A549 (cell line): ENCODE measurements around the gene TBC1D19.

ENCODE experiments used
- BHLHE40 ChIP-seq: IDR thresholded peaks from 2 replicates; pipeline ENCODE4 v1.6.1; 2012; ENCODE audit warnings: low read depth, low read length, inconsistent platforms
- CTCF ChIP-seq: fragments of >200 bp; sonication (Bioruptor Twin); formaldehyde crosslinking; IDR thresholded peaks from 3 replicates; pipeline ENCODE4 v1.5.1; 2016
- JUN ChIP-seq, 2 experiments: fragments of >200 bp; sonication (Bioruptor Twin); formaldehyde crosslinking; IDR thresholded peaks; 2 replicates in 1 of 2; 3 replicates in 1 of 2; pipeline ENCODE4 v1.6.1; 2016 to 2017
- POLR2A ChIP-seq: IDR thresholded peaks from 2 replicates; pipeline ENCODE4 v1.6.1; 2012; ENCODE audit warnings: mild to moderate bottlenecking, low read length

GRCh38 chr4:26724534-26724933 lies 140.7 kb downstream of the TBC1D19 start:
- TF ChIP-seq BHLHE40 (no peak), JUN (IDR thresholded peaks at IDR 0.05) (no peak), POLR2A (no peak), CTCF (no peak)
